ENCODE measurements around the gene TNF.
"Not testable (repeated sequence)": the region's sequence is repeated elsewhere in the genome, so short reads cannot be mapped to it uniquely, and the experiment has no call there.

The TNF gene

GRCh38 chr6:31586599-31587281, 11.4 kb downstream of the TNF start:
- in situ Hi-C loops (cut with MboI; ENCODE audit: low sequenced_read_pairs) = no loop called here

- in situ Hi-C loops (cut with MboI; ENCODE audit: low sequenced_read_pairs) = no loop called here
Measured at GRCh38 chr6:31587791-31588777, 12.7 kb downstream of the TNF start.

DNA sequence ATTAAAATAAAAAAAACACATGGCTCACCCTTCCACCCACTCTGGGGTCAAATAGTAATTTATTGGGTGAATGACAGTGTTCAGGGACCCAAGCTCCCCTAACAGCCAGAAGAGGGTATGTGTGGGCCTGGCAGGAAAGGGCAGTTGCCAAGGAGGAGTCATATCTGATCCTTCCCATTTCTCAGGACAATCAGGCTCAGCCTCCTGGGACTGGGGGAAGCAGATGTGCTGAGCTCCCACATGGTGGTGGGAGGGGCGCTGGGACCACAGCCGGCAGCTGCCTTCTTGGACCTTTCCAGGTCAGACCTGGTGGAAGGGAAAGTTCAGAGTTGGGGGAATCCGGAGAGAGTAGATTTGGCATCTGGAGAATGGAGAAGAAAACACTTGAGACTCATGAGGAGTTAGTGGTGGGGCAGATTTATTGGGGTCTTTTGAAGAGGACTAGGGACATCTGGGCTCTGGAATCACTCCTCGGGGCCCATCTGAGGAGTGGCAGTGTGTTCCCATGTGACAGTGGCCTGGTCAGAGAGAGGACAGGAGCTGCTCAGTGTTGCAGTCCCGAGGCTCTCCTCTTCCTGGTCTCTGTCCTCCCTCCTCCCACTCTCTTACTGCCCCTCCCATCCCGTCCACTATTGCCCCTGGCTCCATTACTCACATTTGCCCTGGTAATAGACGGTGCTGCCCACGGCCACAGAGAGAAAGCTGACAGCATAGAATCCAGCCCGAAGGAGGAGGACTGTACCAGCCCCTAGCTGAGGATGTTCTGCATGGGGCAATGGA, 13.7 kb downstream of the TNF start:
- in situ Hi-C loops (cut with MboI; ENCODE audit: low sequenced_read_pairs) = no loop called here

DNA sequence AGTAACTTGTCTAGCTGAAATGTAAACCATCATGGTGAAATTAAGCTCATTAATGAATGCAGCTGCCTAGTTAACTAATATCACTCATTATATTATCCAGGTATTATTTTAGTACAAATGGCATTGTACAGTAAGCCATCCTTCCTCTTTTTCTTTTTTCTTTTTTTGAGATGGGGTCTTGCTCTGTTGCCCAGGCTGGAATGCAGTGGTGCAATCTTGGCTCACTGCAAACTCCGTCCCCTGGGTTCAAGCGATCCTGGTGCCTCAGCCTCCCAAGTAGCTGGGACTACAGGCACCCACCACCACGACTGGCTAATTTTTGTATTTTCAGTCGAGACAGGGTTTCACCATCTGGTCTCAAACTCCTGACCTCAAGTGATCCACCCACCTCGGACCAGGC, 15.3 kb downstream of the TNF start:
- in situ Hi-C loops (cut with MboI; ENCODE audit: low sequenced_read_pairs) = not testable (repeated sequence)

DNA sequence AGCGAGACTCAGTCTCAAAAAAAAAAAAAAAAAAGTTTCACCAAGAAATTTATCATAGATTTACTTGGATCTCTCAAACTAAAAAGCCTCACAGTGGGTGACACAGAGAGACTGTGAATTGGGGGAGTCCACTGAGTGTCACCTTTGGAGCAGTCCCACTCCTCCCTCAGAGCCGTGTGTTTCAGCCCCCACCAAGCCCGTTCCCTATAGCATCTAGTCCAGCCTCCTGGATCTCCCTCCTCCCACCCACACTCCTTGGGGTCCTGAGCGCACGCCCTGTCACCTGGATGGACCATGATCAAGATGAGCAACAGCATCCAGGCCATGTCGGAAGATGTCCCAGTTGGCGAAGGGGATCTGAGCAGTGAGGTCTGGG, 17.0 kb downstream of the TNF start:
- in situ Hi-C loops (cut with MboI; ENCODE audit: low sequenced_read_pairs) = no loop called here

DNA sequence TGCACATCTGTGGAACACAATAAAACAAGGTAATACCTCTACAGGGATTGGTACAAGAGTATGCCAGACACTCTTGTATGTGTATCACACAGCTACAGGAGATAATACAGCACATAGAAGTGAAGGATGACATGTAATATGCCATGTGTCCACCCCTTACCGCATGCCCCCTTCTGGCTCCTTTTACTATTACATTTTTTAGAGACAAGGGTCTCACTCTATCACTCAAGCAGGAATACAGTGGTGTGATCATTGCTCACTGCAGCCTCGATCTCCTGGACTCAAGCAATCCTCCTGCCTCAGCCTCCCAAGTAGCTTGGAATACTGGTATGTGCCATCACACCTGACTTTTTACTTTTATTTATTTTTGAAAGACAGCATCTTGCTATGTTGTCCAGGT, 21.6 kb downstream of the TNF start:
- in situ Hi-C loops (cut with MboI; ENCODE audit: low sequenced_read_pairs) = loop anchor here (5.0 kb wide), 1 partner anchor 35 kb away; no protein-coding TSS in a partner anchor

DNA sequence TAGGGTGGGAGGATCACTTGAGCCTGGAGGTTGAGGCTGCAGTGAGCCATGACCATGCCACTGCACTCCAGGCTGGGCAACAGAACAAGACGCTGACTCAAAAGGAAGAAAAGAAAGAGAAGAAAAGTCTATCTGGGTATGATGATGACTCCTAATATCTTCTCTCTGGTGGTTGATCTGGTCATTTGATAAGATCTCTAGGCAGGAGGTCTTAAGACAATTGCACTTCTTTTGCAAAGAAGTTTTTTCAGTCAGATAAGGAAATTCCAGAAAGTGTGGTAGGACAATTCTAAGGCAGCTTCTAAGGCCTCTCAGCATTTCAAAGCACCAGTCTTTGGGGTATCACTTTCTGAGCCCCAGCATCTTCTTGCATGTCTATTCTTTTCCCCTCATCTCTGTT, 32.0 kb downstream of the TNF start:
- in situ Hi-C loops (cut with MboI; ENCODE audit: low sequenced_read_pairs) = no loop called here

GRCh38 chr6:31609519-31610406, 34.4 kb downstream of the TNF start:
- in situ Hi-C loops (cut with MboI; ENCODE audit: low sequenced_read_pairs) = no loop called here

DNA sequence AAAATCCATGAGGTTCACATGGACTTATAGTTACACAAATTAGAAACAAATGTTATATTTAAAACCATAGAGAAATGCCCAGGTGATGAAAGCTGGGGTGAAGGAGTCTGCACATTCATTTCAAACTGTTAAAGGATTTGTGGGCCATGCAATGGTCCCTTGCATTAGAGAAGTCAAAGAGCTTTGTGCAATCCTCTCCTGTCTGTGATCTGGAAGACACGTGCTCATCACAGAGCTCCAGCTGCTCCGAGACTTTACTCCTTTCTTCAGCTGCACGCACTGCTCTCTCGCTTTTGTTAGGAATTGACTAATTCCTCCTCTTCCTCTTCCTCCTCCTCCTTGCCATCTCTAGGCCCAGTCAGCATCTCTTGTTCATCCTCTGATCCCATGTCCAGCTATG, 35.6 kb downstream of the TNF start:
- in situ Hi-C loops (cut with MboI; ENCODE audit: low sequenced_read_pairs) = no loop called here

DNA sequence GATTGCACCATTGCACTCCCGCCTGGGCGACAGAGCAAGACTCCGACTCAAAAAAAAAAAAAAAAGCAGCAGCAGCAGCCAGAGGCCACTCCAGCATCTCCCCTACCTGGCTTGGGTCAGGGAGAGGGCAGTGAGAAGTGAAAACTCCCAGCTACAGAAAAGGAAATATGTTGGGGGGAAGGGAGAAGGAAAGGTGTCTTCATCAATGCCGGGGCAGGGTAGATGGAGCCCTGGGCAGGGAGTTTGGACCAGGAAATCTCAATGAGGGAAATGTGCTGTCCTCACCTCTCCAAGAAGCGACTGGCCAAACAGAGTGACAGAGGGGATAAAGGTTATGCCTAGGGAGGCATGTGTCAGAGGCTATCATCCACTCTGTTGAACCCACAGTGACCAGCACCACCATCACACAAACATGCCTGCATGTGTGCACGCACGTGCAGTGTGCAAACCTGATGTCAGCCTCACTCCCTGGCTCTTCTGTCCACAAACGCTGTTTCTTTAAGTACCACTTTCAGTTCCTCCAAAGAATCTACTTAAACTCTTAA, 38.8 kb downstream of the TNF start:
- in situ Hi-C loops (cut with MboI; ENCODE audit: low sequenced_read_pairs) = no loop called here

DNA sequence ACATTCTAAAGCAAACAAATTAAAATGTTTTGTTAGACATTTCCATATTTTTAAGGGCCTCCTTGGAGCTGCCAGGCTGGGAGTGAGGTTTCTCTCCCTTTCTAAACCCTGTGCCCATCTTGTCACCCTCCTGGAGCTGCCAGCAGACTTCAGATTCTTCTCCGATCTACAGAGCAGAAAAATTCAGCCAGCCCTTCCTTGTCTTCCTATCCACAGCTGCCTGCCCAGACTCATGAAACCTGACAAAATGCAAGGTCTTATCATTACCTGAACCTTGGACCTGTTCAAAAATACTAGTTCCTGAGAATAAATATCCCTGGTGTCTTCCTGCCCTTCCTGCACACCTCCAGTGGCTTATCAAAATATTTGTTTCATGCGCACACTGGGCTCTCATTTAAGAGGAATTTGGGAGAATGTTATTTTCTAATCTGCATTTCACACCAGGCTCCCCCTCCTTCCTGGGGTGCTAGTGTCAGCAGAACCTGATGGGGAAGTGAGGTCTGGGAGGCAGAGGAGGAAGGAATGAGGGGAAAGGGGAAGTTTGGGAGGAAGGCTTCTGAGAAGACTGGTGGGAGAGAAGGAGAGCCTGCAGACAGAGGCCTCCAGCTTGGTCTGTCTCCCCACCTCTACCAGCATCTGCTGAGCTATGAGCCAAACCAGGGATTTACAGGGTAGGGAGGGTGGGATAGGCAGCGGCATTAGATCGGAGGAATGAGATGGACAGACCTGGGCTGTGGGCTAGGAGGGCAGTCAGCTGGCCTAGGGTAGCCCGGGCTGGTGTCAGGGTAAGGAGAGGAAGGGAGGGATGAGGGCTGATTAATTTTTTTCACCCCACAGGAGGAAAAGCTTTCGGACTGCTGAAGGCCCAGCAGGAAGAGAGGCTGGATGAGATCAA, 39.6 kb downstream of the TNF start, which contains the start of gene AIF1:
AIF1 (plus strand) TSS at position 551 of the 895 bp plus-strand sequence; CDS start at position 647, 96 bp downstream.
- in situ Hi-C loops (cut with MboI; ENCODE audit: low sequenced_read_pairs) = no loop called here

DNA sequence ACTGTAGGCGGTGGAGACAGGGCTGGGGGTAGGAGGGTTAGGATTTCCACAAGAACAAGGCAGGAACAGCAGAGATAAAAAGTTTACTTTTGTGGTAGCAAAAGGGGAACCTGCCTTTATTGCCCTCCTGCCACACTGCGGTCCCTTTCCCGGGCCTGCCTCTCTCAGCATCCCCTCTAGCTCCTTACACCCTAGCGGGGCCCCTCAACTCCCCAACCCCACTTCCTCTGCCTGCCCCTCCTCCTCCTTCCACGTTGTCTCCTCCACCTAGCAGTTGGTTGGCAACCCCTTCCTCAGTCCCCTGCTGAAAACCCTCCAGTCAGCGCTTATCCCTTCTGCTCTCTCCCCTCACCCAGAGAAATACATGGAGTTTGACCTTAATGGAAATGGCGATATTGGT, 40.4 kb downstream of the TNF start:
- in situ Hi-C loops (cut with MboI; ENCODE audit: low sequenced_read_pairs) = no loop called here

DNA sequence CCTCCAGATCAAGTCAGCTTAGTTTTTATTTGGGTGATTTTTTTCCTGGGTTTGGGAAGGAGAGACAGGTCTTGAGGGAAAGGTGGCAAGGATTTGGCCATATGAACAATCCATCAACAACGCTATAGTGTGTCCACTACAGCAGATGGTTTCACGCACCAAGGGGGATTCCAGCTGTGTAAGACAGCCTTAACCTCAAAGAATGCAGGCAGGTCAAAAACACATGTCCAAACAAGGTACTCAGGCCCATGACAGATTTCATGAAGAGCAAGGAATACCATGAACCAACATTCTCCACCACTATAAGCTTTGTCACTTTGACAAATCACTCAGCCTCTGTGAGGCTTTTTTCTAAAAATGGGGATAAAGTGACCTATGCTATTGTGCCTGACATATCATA, 41.6 kb downstream of the TNF start:
- in situ Hi-C loops (cut with MboI; ENCODE audit: low sequenced_read_pairs) = no loop called here

DNA sequence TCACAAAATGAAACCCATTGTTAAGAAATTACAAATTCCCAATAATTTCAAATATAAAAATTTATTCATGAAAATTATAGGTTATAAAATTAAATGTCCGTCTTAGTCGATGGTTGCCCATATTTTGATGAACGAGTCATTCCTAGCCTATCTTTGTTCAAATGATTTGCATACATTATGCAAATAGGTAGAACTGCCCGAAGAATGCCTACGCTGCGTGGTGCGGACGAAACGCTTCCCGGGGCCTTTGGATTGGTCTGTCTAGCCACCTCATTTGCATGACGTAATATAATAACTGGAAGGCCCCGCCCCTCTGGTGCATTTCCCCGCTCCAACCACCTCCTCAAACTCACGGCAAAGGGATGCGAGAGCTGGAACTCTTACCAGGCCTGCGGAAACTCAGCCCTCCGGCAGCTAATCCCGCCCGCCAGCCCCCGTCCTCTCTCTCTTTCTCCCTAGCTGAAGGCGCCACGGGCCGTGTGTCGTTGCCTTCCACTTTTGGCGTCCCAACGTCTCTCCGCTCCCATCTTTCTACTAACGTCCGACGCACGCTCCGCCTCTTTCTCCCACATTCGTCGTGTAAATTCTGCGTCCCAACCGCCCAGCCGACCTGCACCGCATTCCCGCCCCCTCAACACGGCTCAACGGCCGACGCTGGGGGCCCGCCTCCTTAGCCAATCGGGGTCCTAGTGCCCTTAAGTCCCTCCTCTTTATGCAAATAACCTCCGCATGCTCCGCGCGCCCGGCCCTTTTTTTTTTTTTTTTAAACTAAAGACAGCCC, 44.6 kb downstream of the TNF start:
- in situ Hi-C loops (cut with MboI; ENCODE audit: low sequenced_read_pairs) = no loop called here

GRCh38 chr6:31620586-31621319, 45.4 kb downstream of the TNF start, which contains the start of gene PRRC2A:
TSS of gene PRRC2A (plus strand) at chr6:31620715. CDS start at chr6:31622790, 2,075 bp downstream.
- in situ Hi-C loops (cut with MboI; ENCODE audit: low sequenced_read_pairs) = no loop called here

DNA sequence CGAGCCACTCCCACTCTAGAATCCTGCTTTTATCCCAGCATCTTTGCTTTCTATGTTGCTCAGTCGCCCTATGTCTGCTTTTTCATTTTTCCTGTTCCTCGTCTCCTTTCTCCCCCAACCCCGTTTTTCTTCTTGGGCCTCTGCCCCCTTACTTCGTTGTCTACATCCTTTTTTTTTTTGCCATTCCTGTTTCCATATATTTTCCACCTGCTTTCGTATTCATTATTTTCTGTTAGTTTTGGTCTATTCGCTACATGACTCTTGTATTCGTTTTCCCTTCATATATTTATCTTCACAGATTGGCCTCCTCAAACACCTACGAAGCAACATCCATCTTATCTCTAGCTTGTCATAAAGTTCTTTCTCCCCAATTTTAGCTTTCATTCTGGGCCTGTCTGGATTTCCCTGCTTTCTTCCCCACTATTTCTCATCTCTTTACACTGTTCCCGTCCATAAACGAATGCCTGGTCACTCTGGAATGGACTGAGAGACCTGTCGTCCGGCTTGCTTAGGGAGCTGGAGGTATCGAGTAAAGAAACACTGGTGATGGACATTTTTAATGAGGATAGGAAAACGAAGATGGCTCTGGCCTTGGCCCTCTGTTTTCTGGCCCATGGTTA, 46.1 kb downstream of the TNF start:
- in situ Hi-C loops (cut with MboI; ENCODE audit: low sequenced_read_pairs) = no loop called here

- in situ Hi-C loops (cut with MboI; ENCODE audit: low sequenced_read_pairs) = no loop called here
Measured at GRCh38 chr6:31621991-31622390, 46.6 kb downstream of the TNF start.
